GM12801 (cell line): Measurements from ENCODE around the gene CELF4.

Source experiments
- CTCF ChIP-seq: IDR thresholded peaks from one replicate; pipeline ENCODE4 v1.5.1; 2011; ENCODE audit warnings: control low read depth; ENCODE audit not compliant: insufficient read length; ENCODE audit errors: extremely low read depth

CELF4 gene

DNA sequence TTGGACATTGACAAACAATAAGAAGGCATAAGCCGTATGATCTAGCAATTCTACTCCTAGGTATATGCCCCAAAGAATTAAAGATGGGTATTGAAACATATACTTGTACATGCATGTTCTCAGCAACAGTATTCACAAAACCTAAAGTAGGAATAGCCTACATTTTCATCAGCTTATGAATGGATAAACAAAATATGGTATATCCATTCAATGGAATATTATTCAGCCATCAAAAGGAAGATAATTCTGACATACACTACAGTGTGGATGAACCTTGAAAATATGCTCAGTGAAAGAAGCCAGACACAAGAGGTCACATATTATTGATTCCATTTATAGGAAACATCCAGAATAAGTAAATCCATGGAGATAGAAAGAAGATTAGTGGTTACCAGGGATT lies 56.0 kb downstream of the CELF4 start:
- TF ChIP-seq CTCF, result no peak

GRCh38 chr18:37508207-37508606 lies 57.4 kb downstream of the CELF4 start:
- TF ChIP-seq CTCF, result no peak

DNA sequence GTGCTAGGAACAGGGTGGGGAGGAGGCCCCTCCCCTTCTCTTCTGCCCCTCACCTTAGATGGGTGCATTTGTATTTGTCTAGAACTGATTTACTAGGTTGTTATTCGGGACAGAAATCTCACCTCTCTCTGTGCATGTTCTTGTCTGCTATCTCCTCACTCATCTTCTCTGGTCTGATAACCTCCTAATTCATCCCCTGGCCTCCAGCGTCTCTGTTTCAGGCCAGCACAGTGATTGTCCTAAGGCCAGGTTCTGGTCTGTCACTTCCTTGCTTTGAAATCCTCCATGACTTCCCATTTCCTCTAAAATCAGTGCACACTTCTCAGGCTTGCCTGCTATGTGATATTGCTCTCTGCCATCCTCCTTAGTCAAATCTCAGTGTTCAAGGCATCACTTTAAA lies 58.4 kb downstream of the CELF4 start:
- TF ChIP-seq CTCF, result no peak

GRCh38 chr18:37506001-37506400 lies 59.6 kb downstream of the CELF4 start:
- TF ChIP-seq CTCF, result no peak

- TF ChIP-seq CTCF, result no peak
Observed at GRCh38 chr18:37505321-37505720, 60.3 kb downstream of the CELF4 start.

GRCh38 chr18:37502601-37503000 lies 63.0 kb downstream of the CELF4 start:
- TF ChIP-seq CTCF, result no peak

- no peak for TF ChIP-seq CTCF
Observed at GRCh38 chr18:37502036-37502435, 63.6 kb downstream of the CELF4 start.

GRCh38 chr18:37501136-37501535 lies 64.5 kb downstream of the CELF4 start:
- no peak for TF ChIP-seq CTCF
